WTC11 (cell line): ENCODE results near the gene NDUFAF2.

ENCODE experiments used
- CTCF ChIP-seq: fragments of 200-600 bp; IDR thresholded peaks from 2 replicates; pipeline ENCODE4 v1.8.0; 2022; ENCODE audit warnings: antibody characterized with exemption
- ETV6 ChIP-seq: sonication (generic); formaldehyde crosslinking; IDR thresholded peaks from 2 replicates; pipeline ENCODE4 v1.8.1; 2022; ENCODE audit warnings: mild to moderate bottlenecking, missing genetic modification reagents
- FOXJ3 ChIP-seq: sonication (generic); formaldehyde crosslinking; IDR thresholded peaks from 2 replicates; pipeline ENCODE4 v1.9.0; 2021; ENCODE audit warnings: missing genetic modification reagents, mild to moderate bottlenecking, borderline replicate concordance
- TF ChIP-seq, protein P1 (sequence below): sonication (generic); formaldehyde crosslinking; conservative IDR thresholded peaks from 2 replicates; pipeline ENCODE4 v1.8.1; 2022; ENCODE audit warnings: mild to moderate bottlenecking, missing genetic modification reagents
- TF ChIP-seq, protein P2 (sequence below): sonication (generic); formaldehyde crosslinking; IDR thresholded peaks from 2 replicates; pipeline ENCODE4 v1.8.1; 2023; ENCODE audit warnings: mild to moderate bottlenecking, missing genetic modification reagents

GRCh38 chr5:61142811-61143210 lies 197.8 kb downstream of the NDUFAF2 start:
- TF ChIP-seq ETV6 (CRISPR knock-in tag) = no peak
- TF ChIP-seq CTCF = no peak
- TF ChIP-seq FOXJ3 = no peak
- TF ChIP-seq, protein P1, sequence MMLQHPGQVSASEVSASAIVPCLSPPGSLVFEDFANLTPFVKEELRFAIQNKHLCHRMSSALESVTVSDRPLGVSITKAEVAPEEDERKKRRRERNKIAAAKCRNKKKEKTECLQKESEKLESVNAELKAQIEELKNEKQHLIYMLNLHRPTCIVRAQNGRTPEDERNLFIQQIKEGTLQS (CRISPR knock-in tag) = no peak
- TF ChIP-seq, protein P2, sequence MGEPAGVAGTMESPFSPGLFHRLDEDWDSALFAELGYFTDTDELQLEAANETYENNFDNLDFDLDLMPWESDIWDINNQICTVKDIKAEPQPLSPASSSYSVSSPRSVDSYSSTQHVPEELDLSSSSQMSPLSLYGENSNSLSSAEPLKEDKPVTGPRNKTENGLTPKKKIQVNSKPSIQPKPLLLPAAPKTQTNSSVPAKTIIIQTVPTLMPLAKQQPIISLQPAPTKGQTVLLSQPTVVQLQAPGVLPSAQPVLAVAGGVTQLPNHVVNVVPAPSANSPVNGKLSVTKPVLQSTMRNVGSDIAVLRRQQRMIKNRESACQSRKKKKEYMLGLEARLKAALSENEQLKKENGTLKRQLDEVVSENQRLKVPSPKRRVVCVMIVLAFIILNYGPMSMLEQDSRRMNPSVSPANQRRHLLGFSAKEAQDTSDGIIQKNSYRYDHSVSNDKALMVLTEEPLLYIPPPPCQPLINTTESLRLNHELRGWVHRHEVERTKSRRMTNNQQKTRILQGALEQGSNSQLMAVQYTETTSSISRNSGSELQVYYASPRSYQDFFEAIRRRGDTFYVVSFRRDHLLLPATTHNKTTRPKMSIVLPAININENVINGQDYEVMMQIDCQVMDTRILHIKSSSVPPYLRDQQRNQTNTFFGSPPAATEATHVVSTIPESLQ (CRISPR knock-in tag) = no peak
